Mononuclear cell (primary cell): ENCODE data around the gene CELF5. TPM values are rescaled to one million over a fixed set of nuclear protein-coding genes. Genes with fewer than 3 reads are reported as not detected.

Experiments used
- H3K27me3 ChIP-seq: 2 replicates; pipeline ENCODE4 v1.6.0; 2011; ENCODE audit warnings: low read length, control low read depth; ENCODE audit not compliant: insufficient read depth
- H3K4me1 ChIP-seq: 2 replicates; pipeline ENCODE4 v1.5.1; 2011; ENCODE audit warnings: mild to moderate bottlenecking, low read length, control low read depth; ENCODE audit not compliant: insufficient read depth
- H3K4me3 ChIP-seq: 2 replicates; pipeline ENCODE4 v1.5.1; 2011; ENCODE audit warnings: mild to moderate bottlenecking, low read length, moderate library complexity
- H3K9me3 ChIP-seq: 2 replicates; pipeline ENCODE4 v1.5.1; 2011; ENCODE audit warnings: low read depth, mild to moderate bottlenecking, control low read depth, low read length
- total RNA-seq: library from RNA; depleted of rRNA; stranded (reverse); fragments of >200 nt; gene quantifications from one replicate; pipeline ENCODE4 v1.2.3, GENCODE V29; 2012

Gene CELF5
- total RNA-seq, 1 donor: not detected

- H3K9me3 ChIP-seq: no peaks in the 10 kb centered on the region
- H3K4me3 ChIP-seq: no peak overlapping the region
- H3K4me1 ChIP-seq: no peaks in the 10 kb centered on the region
- H3K27me3 ChIP-seq: peaks cover 11% of the 10 kb centered on the region
Observed at GRCh38 chr19:3266792-3267514, 42.5 kb downstream of the CELF5 start.

GRCh38 chr19:3268326-3268725, 43.9 kb downstream of the CELF5 start:
- no peaks in the 10 kb centered on the region for H3K9me3 ChIP-seq
- H3K4me1 ChIP-seq: no peaks in the 10 kb centered on the region
- H3K4me3 ChIP-seq: no peak overlapping the region
- H3K27me3 ChIP-seq: peaks cover 11% of the 10 kb centered on the region

- Histone ChIP-seq H3K4me3 (no peak overlapping the region), H3K9me3 (no peaks in the 10 kb centered on the region), H3K4me1 (no peaks in the 10 kb centered on the region), H3K27me3 (peaks cover 11% of the 10 kb centered on the region)
Observed at GRCh38 chr19:3268763-3269162, 44.3 kb downstream of the CELF5 start.

- H3K4me1 ChIP-seq: peaks cover 4% of the 10 kb centered on the region
- H3K27me3 ChIP-seq: peaks cover 15% of the 10 kb centered on the region
- H3K4me3 ChIP-seq: no peak overlapping the region
- H3K9me3 ChIP-seq: no peaks in the 10 kb centered on the region
Observed at GRCh38 chr19:3269916-3270671, 45.6 kb downstream of the CELF5 start.

GRCh38 chr19:3270902-3271301, 46.4 kb downstream of the CELF5 start:
- Histone ChIP-seq H3K9me3 (no peaks in the 10 kb centered on the region), H3K4me1 (peaks cover 8% of the 10 kb centered on the region), H3K27me3 (peaks cover 15% of the 10 kb centered on the region), H3K4me3 (no peak overlapping the region)

GRCh38 chr19:3272401-3272931, 48.0 kb downstream of the CELF5 start:
- no peak overlapping the region for H3K4me3 ChIP-seq
- no peaks in the 10 kb centered on the region for H3K9me3 ChIP-seq
- peaks cover 8% of the 10 kb centered on the region for H3K4me1 ChIP-seq
- peaks cover 15% of the 10 kb centered on the region for H3K27me3 ChIP-seq

GRCh38 chr19:3272952-3273351, 48.5 kb downstream of the CELF5 start:
- Histone ChIP-seq H3K4me3 (no peak overlapping the region), H3K4me1 (peaks cover 8% of the 10 kb centered on the region), H3K27me3 (peaks cover 15% of the 10 kb centered on the region), H3K9me3 (no peaks in the 10 kb centered on the region)

- H3K4me3 ChIP-seq: no peak overlapping the region
- no peaks in the 10 kb centered on the region for H3K9me3 ChIP-seq
- peaks cover 13% of the 10 kb centered on the region for H3K27me3 ChIP-seq
- H3K4me1 ChIP-seq: peaks cover 8% of the 10 kb centered on the region
Observed at GRCh38 chr19:3274245-3274941, 49.9 kb downstream of the CELF5 start.

- no peaks in the 10 kb centered on the region for H3K9me3 ChIP-seq
- peaks cover 6% of the 10 kb centered on the region for H3K27me3 ChIP-seq
- peaks cover 8% of the 10 kb centered on the region for H3K4me1 ChIP-seq
- H3K4me3 ChIP-seq: peak overlapping the region; percentile 32
Observed at GRCh38 chr19:3274942-3275582, 50.6 kb downstream of the CELF5 start.

- Histone ChIP-seq H3K4me1 (peaks cover 8% of the 10 kb centered on the region), H3K9me3 (no peaks in the 10 kb centered on the region), H3K4me3 (peak overlapping the region; percentile 32), H3K27me3 (peaks cover 5% of the 10 kb centered on the region)
Observed at GRCh38 chr19:3275583-3276340, 51.3 kb downstream of the CELF5 start.

GRCh38 chr19:3276341-3276799, 51.9 kb downstream of the CELF5 start:
- no peaks in the 10 kb centered on the region for H3K9me3 ChIP-seq
- no peak overlapping the region for H3K4me3 ChIP-seq
- H3K4me1 ChIP-seq: peaks cover 8% of the 10 kb centered on the region
- peaks cover 5% of the 10 kb centered on the region for H3K27me3 ChIP-seq

- H3K4me3 ChIP-seq: no peak overlapping the region
- H3K4me1 ChIP-seq: peaks cover 8% of the 10 kb centered on the region
- H3K27me3 ChIP-seq: peaks cover 5% of the 10 kb centered on the region
- H3K9me3 ChIP-seq: no peaks in the 10 kb centered on the region
Observed at GRCh38 chr19:3277649-3278048, 53.2 kb downstream of the CELF5 start.

- H3K27me3 ChIP-seq: peaks cover 5% of the 10 kb centered on the region
- H3K4me3 ChIP-seq: no peak overlapping the region
- peaks cover 8% of the 10 kb centered on the region for H3K4me1 ChIP-seq
- no peaks in the 10 kb centered on the region for H3K9me3 ChIP-seq
Observed at GRCh38 chr19:3278294-3278693, 53.8 kb downstream of the CELF5 start.

GRCh38 chr19:3278749-3279148, 54.3 kb downstream of the CELF5 start:
- Histone ChIP-seq H3K9me3 (no peaks in the 10 kb centered on the region), H3K4me3 (no peak overlapping the region), H3K27me3 (peaks cover 5% of the 10 kb centered on the region)

More at GRCh38 chr19:3278749-3279148, 54.3 kb downstream of the CELF5 start:
- H3K4me1 ChIP-seq: peaks cover 8% of the 10 kb centered on the region
